Measurements from ENCODE around the gene TRIM14. TPM values are rescaled to one million over a fixed set of nuclear protein-coding genes. Genes with fewer than 3 reads are reported as not detected.
"Not testable (repeated sequence)": the region's sequence is repeated elsewhere in the genome, so short reads cannot be mapped to it uniquely, and the experiment has no call there.

TRIM14 gene
- total RNA-seq, 1 experiment from 2014 or later = 10.5 TPM

DNA sequence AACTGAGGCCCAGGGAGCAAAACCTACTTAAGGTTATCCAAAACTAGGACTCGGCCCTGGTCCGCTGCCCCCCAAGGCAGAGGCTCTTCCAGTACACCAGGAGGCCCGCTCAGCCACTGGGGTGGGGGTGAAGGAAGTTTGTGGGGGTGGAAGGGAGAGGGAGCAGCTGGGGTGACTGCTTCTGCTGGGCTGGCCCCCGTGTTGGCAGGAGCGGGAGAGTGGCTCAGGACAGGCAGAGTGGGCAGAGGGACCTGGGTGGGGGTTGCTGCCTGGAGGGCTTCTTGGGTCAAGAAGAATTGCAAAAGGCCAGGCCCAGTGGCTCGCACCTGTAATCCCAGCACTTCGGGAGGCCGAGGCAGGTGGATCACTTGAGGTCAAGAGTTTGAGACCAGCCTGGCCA lies 8.2 kb upstream of the TRIM14 start:
- DNase-seq = no peak
- Histone ChIP-seq H3K27me3 (no peaks in the 10 kb centered on the region), H3K36me3 (no peaks in the 10 kb centered on the region)

DNA sequence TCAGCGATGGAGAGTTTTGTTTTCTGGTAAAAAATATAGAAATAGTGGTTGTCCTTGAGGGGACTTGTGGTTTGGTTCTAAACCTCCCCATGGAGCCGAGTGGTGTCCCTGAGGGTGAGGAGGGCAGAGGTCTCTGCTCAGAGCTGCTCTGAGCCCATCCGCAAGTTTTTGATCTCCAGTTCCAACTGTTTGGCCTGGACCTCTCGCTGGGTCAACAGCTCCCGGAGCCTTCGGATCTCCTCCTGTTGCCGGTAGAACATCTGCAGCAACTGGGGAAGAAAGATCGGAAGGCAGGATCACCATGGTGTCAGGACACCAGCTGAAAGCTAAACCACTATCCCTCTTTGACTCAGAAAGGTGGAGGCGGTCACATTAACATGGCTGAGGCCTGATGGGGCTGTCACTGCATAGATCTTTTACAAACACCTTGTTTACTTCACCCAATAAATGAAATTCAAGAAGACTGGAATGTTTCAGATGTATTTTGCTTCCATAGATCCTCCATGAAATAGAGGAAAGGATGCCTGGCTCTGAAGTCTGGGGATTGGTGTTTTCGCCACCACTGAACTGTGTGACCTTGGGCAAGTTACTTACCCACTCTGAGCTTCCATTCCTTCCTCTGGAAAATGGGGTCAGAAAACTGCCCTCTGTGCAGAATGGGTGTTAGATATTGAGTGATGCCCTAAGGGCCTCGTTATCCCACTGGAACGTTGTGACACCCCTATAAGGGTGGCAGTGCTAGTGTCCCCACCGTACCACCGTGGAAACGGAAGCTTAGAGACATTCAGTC lies 5.8 kb upstream of the TRIM14 start:
- Histone ChIP-seq H3K36me3 (no peaks in the 10 kb centered on the region), H3K4me3 (no peak overlapping the region), H3K9me3 (no peaks in the 10 kb centered on the region), H3K27me3 (no peaks in the 10 kb centered on the region)
- DNase-seq = no peak

More for the DNA sequence above, 8.2 kb upstream of the TRIM14 start:
- Histone ChIP-seq H3K9me3 (no peaks in the 10 kb centered on the region), H3K4me3 (no peak overlapping the region)

GRCh38 chr9:98124091-98124490 lies 5.1 kb upstream of the TRIM14 start:
- DNase-seq, H3K4me3 ChIP-seq, H3K9me3 ChIP-seq, H3K36me3 ChIP-seq, H3K27me3 ChIP-seq: not testable (repeated sequence)

DNA sequence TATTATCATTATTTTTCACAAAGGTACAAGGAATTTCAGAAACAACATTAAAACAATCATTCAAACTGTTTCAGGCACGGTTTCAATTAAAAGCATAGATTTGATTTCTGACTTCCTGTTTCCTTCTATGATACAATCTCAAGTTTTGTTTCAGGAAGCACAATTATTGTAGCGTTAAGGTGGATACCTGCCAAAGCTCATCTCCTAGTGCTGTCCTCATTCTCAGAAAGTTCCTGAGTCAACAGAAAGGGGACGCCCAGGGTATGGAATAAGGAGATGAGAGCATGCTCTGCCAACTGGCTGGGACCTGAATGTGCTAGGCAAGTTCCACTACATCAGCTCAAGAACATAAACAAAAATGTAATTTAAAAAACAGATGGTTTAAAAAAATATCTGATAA lies 2.0 kb upstream of the TRIM14 start:
- DNase-seq = no peak

DNA sequence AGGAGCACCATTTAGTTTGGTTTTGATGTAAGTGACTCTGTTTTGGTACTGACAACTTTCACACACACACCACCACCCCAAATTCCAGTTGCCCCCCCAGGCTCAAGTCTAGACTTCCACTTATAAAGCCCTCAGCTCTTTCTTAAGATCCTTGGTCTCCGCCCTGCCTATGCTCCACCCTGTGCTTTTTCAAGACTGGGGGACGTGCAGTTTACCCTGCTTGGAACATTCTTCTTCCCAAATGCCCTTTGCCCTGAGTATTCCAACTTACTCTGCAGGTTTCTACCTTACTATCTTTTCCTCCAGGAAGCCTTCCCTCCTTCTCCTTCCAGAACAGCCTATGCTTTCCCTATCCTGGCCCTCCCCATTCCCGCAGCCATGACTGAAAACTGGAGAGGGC lies 1.5 kb upstream of the TRIM14 start:
- no peaks in the 10 kb centered on the region for H3K27me3 ChIP-seq
- H3K36me3 ChIP-seq = peaks cover 6% of the 10 kb centered on the region
- no peaks in the 10 kb centered on the region for H3K9me3 ChIP-seq
- no peak overlapping the region for H3K4me3 ChIP-seq
- no peak for DNase-seq

More for the DNA sequence above, 2.0 kb upstream of the TRIM14 start:
- Histone ChIP-seq H3K9me3 (no peaks in the 10 kb centered on the region), H3K27me3 (no peaks in the 10 kb centered on the region), H3K4me3 (no peak overlapping the region), H3K36me3 (peaks cover 6% of the 10 kb centered on the region)

DNA sequence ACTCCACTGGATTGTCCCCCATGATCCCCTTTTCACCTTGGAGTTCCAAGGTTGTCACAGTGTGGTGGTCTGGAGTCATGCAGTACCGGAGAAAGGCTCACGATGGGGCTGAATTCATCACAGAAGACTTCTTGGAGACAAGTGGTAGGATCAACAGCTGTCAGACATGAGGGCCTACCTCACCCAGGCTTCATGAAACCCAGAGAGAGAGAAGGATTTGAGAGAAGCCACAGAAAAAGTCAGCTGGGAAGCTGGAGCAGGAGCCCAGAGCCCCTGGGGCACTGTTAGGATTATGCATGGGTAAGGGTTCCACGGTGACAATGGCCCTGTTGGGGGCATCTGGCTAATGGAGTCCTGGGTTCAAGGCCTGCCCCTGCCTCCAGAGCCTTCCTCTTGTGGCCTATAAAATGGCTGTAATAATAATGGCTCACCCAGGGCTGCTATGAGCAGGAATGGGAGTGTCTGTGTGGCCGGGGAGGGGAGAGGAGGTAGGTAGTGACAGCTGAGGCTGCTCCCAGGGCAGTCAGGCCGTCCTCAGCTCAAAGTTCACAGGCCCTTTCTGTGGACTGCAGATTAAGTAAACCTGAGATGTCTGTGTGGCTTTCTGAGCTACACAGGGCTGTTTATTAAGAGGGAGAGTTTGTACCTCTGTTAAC lies 910 bp downstream of the TRIM14 start:
- Histone ChIP-seq H3K4me3 (peak overlapping the region; percentile 76), H3K36me3 (peaks cover 6% of the 10 kb centered on the region), H3K9me3 (no peaks in the 10 kb centered on the region), H3K27me3 (no peaks in the 10 kb centered on the region)
- DNase-seq = peak; percentile 42

DNA sequence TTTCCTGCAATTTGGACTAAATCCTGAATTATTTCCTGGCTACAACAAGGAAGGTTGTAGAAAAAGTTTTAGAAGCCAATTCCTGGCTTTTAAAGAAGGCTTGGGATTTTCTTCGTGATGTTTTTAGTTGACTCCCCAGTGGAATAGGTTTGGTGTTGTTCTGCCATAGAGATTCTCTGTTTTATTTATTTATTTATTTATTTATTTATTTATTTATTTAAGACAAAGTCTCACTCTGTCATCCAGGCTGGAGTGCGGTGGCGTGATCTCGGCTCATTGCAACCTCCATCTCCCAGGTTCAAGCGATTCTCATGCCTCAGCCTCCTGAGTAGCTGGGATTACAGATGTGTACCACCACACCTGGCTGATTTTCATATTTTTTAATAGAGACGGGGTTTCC lies 1.9 kb downstream of the TRIM14 start:
- not testable (repeated sequence) for DNase-seq, H3K27me3 ChIP-seq, H3K4me3 ChIP-seq, H3K9me3 ChIP-seq, H3K36me3 ChIP-seq

DNA sequence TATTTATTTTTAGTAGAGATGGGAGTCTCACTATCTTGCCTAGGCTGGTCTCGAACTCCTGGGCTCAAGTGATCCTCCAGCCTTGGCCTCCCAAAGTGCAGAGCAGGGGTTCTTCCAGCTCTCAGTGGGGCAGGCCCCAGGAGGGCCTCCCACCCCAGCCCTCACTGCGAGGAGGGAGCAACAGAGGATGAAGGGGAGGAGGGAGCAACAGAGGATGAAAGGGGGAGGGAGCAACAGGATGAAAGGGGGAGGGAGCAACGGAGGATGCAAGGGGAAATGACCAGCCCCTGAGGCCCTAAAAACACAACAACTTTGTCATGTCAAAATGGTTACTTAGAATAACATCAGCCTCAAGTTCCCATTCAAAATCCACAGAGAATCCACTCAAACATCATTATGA lies 10.0 kb downstream of the TRIM14 start:
- Histone ChIP-seq H3K9me3 (no peaks in the 10 kb centered on the region), H3K27me3 (no peaks in the 10 kb centered on the region), H3K4me3 (no peak overlapping the region), H3K36me3 (peaks cover 19% of the 10 kb centered on the region)
- DNase-seq = no peak

DNA sequence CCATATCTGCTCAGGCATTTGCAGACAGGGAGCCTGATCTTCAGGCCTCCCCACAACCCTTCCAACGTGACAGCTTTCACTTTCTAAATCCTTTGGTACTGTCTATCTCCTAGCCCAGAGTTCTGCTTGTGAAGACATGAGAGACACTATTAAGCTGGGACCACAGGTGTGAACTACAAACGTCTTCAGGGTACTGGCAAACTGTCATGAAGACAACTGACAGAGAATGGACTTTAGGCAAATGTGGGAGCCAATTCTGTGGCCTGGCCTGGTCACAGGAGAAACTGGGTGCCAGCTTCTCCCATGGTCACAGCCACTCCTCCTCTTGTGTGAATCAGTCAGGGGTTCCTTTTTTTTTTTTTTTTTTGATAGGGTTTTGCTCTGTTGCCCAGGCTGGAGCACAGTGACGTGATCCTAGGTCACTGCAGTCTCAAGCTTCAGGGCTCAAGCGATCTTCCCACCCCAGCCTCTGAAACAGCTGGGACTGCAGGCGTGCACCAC lies 10.4 kb downstream of the TRIM14 start:
- Histone ChIP-seq H3K36me3 (peaks cover 19% of the 10 kb centered on the region), H3K4me3 (no peak overlapping the region), H3K27me3 (no peaks in the 10 kb centered on the region), H3K9me3 (no peaks in the 10 kb centered on the region)
- DNase-seq = no peak

DNA sequence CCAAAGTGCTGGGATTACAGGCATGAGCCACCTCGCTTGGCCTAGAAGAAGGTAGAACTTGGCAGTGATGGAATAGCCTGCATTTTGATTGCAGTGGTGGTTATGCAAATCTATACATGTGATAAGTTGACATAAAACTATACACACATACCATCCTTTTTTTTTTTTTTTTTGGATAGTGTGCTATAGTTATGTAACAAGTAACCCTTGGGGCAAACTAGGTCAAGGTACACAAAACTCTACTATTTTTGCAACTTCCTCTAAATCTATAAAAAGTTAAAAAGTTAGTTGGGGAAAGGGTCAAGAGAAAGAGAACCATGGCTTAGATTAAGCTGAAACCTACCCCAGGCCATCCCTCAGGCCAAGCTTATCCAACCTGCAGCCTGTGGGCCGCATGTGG lies 11.1 kb downstream of the TRIM14 start:
- no peak for DNase-seq
- H3K36me3 ChIP-seq = peaks cover 19% of the 10 kb centered on the region
- H3K27me3 ChIP-seq = no peaks in the 10 kb centered on the region

DNA sequence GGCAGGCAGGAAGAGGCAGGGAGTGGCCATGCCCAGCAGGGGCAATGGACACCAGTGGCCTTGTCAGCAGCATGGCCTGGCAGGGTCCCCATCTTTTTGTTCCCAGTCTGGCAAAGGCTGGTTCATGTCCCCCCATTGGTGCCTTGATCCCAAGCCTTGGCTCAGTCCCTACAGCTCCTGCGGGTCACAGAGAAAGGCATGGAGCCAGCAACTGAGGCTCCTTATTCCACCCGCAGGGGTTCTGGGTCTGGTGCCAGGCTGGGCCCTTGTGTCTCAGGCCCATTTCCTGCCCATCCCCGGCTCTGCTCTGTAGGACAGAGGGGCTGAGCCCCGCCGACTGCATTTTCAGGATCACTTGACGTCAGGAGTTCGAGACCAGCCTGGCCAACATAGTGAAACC lies 14.0 kb downstream of the TRIM14 start:
- no peaks in the 10 kb centered on the region for H3K9me3 ChIP-seq
- no peak for DNase-seq
- H3K4me3 ChIP-seq = no peak overlapping the region
- H3K27me3 ChIP-seq = no peaks in the 10 kb centered on the region
- peaks cover 19% of the 10 kb centered on the region for H3K36me3 ChIP-seq

More for the DNA sequence above, 11.1 kb downstream of the TRIM14 start:
- Histone ChIP-seq H3K4me3 (no peak overlapping the region), H3K9me3 (no peaks in the 10 kb centered on the region)

DNA sequence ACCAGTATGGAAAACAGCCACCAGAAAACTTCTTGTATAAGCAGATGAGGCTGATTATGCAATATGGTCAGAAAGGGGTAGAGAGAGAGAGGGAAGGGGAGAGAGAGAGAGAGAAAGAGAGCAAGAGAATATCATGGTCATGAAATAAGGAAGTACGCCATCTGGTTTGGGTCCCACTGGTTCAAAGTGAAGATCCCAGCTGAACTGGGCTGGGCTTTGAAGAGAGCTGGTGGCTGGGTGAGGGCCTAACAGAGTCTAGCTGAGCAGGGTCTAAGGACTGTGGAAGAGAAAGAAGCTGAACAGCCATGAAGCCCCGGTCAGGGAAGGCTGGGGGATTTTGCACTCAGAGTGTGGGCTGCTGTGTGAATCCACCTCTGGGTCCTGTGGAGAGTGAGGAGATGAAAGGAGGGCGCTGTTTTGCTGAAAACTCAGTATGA lies 14.6 kb downstream of the TRIM14 start:
- Histone ChIP-seq H3K27me3 (no peaks in the 10 kb centered on the region), H3K36me3 (peaks cover 21% of the 10 kb centered on the region), H3K9me3 (no peaks in the 10 kb centered on the region), H3K4me3 (no peak overlapping the region)
- no peak for DNase-seq

GRCh38 chr9:98101868-98102273 lies 17.2 kb downstream of the TRIM14 start:
- Histone ChIP-seq H3K36me3 (peaks cover 9% of the 10 kb centered on the region), H3K27me3 (no peaks in the 10 kb centered on the region), H3K4me3 (no peak overlapping the region), H3K9me3 (no peaks in the 10 kb centered on the region)
- no peak for DNase-seq

- Histone ChIP-seq H3K36me3 (peaks cover 7% of the 10 kb centered on the region), H3K9me3 (no peaks in the 10 kb centered on the region), H3K27me3 (no peaks in the 10 kb centered on the region), H3K4me3 (no peak overlapping the region)
- no peak for DNase-seq
Observed at GRCh38 chr9:98101416-98101815, 17.6 kb downstream of the TRIM14 start.

DNA sequence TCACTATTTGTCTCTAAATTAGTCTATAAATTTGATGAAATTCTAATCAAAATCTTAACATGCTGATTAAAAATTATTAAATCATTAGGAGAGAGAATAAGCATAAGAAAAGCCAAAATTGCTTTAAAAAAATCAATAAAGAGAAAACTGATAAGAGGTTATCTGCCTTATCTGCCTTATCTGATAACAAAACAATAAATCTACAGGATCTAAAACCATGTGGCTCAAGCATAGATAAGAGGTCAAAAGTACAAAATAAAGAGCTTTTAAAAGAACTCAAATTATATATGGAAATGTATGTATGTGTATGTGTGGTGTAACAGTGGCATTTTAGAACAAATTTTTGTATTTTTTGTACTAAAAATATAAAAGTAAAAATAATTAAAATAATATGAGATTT lies 18.6 kb downstream of the TRIM14 start:
- Histone ChIP-seq H3K9me3 (no peaks in the 10 kb centered on the region), H3K36me3 (peaks cover 6% of the 10 kb centered on the region), H3K4me3 (no peak overlapping the region), H3K27me3 (no peaks in the 10 kb centered on the region)
- no peak for DNase-seq

DNA sequence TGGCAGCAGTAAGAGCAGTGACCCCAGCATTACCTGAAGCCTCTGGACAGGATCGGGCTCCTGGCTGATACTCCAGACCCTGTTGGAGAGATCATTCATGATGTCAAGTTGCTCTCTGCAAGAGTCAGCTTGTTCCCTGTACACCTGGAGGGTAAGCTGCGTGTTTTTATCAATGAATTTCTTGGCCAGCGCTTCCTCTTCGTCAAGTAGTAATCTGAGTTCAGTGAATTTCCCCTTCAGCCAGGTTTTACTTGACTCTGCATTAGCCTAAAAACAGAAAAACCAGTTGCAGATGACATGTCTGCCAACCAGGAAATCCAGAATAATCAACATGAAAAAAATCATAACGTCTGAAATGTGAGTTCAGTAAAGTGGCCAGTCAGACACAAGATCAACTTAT lies 19.1 kb downstream of the TRIM14 start:
- peaks cover 6% of the 10 kb centered on the region for H3K36me3 ChIP-seq
- DNase-seq = no peak

DNA sequence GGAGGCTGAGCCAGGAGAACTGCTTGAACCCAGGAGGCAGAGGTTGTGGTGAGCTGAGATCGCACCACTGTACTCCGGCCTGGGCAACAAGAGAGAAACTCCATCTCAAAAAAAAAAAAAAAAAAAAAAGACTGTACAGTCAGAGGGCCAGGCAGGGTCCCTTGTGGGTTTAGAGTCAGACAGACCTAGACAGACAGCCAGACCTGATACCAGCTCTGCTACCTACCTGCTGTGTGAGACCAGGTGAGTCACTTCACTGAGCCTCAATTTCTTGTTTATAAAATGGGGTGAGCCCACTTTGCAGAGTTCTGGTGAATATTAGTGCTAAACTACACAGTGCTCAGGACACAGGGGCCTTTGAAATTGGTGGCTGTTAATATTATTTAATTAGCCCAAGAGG lies 19.7 kb downstream of the TRIM14 start:
- peaks cover 8% of the 10 kb centered on the region for H3K36me3 ChIP-seq
- H3K4me3 ChIP-seq = no peak overlapping the region
- DNase-seq = no peak
- H3K9me3 ChIP-seq = no peaks in the 10 kb centered on the region
- H3K27me3 ChIP-seq = no peaks in the 10 kb centered on the region

More for the DNA sequence above, 19.1 kb downstream of the TRIM14 start:
- Histone ChIP-seq H3K9me3 (no peaks in the 10 kb centered on the region), H3K4me3 (no peak overlapping the region), H3K27me3 (no peaks in the 10 kb centered on the region)

- H3K9me3 ChIP-seq = no peaks in the 10 kb centered on the region
- no peaks in the 10 kb centered on the region for H3K27me3 ChIP-seq
- no peak for DNase-seq
- no peak overlapping the region for H3K4me3 ChIP-seq
- H3K36me3 ChIP-seq = peaks cover 12% of the 10 kb centered on the region
Observed at GRCh38 chr9:98097836-98098235, 21.2 kb downstream of the TRIM14 start.

All from MG63 (cell line).